ENCODE measurements around the gene KDM3A.

The KDM3A gene, protein sequence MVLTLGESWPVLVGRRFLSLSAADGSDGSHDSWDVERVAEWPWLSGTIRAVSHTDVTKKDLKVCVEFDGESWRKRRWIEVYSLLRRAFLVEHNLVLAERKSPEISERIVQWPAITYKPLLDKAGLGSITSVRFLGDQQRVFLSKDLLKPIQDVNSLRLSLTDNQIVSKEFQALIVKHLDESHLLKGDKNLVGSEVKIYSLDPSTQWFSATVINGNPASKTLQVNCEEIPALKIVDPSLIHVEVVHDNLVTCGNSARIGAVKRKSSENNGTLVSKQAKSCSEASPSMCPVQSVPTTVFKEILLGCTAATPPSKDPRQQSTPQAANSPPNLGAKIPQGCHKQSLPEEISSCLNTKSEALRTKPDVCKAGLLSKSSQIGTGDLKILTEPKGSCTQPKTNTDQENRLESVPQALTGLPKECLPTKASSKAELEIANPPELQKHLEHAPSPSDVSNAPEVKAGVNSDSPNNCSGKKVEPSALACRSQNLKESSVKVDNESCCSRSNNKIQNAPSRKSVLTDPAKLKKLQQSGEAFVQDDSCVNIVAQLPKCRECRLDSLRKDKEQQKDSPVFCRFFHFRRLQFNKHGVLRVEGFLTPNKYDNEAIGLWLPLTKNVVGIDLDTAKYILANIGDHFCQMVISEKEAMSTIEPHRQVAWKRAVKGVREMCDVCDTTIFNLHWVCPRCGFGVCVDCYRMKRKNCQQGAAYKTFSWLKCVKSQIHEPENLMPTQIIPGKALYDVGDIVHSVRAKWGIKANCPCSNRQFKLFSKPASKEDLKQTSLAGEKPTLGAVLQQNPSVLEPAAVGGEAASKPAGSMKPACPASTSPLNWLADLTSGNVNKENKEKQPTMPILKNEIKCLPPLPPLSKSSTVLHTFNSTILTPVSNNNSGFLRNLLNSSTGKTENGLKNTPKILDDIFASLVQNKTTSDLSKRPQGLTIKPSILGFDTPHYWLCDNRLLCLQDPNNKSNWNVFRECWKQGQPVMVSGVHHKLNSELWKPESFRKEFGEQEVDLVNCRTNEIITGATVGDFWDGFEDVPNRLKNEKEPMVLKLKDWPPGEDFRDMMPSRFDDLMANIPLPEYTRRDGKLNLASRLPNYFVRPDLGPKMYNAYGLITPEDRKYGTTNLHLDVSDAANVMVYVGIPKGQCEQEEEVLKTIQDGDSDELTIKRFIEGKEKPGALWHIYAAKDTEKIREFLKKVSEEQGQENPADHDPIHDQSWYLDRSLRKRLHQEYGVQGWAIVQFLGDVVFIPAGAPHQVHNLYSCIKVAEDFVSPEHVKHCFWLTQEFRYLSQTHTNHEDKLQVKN (N-terminal part only)

DNA sequence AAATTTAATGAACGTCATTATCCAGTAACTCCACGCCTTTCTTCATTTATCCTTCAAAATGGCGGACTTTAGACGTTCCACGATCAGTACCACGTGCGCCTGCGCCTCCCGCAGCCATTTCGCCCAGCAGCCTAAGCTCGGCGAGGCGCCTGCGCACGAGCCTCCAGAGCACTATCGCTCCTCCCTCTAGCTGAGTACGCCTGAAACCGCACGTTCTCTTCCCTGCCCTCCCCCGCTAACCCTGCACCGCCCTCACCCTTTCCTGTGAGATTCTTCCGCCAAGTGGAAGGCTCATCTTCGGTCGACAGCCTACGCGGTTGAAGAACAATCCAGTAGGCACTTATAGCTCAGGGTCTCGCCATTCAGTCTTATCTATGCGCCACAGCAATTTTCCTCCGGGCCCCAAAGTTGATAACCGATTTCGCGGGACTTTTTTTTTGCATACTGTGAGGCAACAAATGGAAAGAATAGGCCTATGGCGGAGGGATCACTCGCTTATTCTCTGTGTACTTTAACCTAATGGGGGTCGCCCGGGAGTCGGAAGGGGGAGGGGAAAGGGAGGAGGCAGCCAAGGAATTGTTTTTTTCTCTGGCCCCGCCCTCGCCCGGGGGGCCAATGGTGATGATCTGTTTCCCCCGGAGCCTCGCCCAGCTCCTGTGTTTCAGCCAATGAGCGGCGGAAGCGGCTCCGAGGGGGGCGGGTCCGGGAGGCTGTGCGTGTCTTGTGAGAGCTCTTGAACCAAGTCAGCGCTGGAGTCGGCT, at the start of gene KDM3A:
KDM3A (plus strand) TSS at position 741 of the 761 bp plus-strand sequence. CDS start 677 bp downstream, outside the sequence.
- FAIRE-seq (peak; percentile 96), DNase-seq (ENCODE audit: insufficient read length, low spot score) (peak; percentile 81)

DNA sequence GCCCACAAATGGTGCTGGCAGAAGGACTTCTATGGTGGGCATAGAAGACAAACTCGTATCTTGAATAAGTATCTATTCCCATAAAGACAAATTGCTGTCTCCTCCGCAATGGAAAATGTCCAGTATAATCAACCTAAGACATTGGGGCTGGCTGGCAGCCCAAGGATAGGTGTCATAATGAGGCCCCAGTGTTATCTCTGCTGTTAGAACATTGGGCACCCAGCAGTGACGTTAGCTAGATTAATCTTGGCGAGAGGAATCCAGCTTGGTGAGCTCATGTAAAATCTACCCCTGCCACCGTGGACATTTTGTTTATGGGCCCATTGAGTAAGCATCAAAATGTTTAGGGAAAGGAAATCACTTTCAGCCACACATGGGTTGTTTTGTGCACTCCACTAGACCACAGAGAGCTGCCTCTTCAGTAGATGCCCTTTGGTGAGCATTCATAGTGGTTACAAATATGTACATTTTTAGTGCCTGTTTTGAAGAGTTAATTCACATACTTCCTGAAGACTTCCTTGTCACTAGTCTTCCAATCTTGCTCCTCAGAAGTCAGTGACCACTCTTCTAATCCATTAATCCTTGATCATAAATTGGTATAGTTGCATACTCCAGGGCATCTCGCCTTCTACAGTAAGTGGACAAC, 48.2 kb upstream of the KDM3A start:
- FAIRE-seq: no peak

DNA sequence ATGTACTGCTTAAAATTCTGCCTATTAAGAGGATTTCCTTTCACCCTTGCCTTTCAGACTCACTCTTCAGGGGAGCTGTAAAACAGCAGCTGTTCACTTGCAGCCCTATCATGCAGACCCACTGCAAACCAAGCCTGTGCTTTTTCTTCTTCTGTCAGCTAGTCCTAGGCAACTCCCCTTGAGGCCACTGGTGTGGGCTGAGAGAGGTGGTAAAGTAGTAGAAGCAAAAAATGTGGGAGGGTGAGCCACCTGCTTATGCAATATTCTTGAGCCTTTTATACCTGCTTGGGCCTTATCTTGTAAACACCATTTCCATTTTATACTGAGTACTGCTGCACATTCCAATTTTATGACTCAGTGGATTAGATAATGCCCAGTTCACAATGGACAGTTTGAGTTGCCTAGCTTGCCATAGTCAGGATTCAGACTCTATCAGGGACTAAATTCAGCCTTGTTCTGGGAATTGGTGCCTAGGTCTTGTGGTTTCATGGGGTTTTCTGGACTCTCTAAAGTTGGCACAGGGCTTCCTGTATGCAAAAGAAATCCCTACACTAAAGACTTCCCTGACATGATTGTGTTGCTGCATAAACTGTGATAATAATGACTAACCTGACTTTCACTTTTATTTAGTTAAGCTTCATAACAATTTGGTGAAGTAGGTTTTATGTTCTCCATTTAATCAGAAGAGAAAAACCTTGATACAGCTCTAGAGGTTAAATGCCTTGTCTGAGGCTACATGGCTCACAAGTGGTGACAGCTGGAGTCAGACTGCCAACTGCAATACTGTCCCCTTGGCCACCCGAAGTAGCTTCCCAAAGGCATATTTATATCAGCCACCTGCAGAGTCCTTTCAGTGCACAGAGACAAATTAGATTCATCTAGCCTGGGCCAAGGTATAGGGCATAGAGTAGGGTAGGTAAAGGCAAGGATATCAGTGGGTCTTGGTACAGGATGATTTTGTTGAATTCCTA, 47.4 kb upstream of the KDM3A start:
- FAIRE-seq (peak; percentile 8), DNase-seq (ENCODE audit: insufficient read length, low spot score) (no peak)

More for the DNA sequence above, 48.2 kb upstream of the KDM3A start:
- DNase-seq (ENCODE audit: insufficient read length, low spot score): no peak

DNA sequence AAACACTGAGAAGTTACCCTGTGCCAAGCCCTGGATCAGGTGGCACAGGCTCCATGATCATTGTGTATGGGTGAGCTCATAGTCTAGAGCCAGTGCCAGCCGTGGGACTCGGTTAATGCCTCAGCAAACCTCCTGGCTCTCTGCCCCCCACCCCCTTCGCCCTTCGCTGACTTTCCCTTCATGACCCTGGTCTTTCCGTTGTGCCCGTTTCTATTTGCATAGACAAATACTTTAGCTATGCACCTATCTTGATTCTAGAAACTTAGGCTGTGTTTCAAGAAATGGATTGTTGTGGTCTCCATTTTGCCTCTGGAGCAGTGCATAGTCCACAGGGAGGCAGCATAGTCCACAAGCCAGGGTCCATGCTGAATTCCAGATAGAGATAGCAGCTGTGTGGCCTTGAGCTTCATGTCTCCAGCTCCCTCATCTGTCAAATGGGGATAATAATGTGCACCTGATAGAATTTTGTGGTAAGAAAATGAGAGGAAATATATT, 44.8 kb upstream of the KDM3A start:
- FAIRE-seq: no peak
- DNase-seq (ENCODE audit: insufficient read length, low spot score): no peak

DNA sequence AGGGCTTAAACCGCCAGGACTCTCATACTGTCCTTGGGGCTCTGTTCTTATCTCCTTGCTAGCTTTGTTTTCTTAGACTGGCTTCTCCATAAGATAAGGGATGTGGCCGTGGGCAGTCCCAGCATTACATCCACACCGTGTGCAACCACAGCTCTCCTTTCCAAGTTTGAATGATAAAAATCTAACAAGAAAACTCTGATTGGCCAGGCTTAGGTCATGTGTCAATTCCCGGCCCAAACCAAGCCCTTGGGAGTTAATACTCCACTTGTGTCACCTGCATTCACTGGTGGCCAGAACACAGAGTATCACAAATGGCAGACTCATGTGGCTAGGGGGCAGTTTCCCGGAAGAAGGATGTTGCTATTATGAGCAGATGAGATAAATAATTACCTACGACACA, 43.2 kb upstream of the KDM3A start:
- DNase-seq (ENCODE audit: insufficient read length, low spot score): no peak
- FAIRE-seq: no peak

DNA sequence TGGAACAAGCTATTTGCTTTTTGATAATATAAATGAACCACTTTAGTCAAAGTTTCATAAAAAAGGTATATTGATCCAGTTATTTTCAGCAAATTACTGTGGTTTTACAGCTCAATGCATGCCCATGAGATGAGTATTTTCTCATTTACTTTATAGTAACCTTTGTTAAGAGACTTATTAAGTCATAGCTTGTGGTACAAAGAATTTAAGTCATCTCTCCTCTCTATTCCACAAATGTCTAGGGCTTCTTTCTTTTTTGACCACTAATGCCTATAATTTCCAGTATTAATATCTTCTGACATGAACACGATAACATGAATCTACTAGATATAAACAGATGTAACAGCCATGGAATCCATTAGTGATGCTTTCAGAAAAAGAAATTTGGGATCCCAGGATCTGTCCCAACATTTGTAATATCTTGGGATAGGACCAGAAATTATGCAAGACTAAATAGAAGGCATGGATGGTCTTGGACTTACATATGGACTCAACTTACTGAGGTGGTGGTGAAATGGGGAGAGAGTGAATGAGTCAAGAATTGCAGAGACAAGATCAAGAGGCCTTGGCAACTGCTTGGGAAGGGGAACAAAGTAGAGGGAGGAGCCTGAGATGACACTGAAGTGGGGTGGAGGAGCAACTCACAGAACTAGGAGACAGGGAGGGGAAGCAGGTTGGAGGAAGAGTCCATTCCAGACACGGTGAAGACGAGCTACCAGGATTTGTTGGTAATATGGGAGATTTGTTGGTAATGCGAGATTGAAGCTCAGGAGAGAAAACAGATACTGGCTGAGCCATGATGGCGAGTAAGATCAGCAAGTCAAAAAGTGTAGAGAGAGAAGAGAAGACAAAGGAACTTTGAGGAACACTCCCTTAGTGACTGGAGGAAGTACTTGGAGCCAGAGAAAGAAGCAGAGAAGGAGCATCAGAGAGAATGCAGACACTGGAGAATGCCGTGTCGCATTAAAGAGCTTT, 42.4 kb upstream of the KDM3A start:
- DNase-seq (ENCODE audit: insufficient read length, low spot score): no peak
- no peak for FAIRE-seq

DNA sequence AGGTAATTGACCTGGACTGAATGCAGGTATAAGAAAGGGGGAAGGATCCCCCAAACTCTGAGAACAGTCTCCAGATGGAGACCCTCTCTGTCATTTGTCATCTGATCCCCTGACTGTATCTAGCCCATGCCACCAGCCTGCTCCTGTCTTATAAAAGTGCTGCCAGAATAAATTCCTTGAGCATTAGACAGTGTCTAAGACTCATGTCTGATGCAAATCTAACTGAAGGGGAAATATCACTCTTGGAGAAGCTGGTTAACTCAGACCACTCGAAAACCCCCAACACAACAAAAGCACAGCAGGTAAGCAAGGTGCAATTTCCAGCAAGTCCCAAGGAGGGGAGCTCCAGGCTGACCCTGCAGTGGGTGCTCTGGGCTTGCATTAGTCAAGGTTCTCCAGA, 40.9 kb upstream of the KDM3A start:
- no peak for DNase-seq (ENCODE audit: insufficient read length, low spot score)
- FAIRE-seq: no peak

DNA sequence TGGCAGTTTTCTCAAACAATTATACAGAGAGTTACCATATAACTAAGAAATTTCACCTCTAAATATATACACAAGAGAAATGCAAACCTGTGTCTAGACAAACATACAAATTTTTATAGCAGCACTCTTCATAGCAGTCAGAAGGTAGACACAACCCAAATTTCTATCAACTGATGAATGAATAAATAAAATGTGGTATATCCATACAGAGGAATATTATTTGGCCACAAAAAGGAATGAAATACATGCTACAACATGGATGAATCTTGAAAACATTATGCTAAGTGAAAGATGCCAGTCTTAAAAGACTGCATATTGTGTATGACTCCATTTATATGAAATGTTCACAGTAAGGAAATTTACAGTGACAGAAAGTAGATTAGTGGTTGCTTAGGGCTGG, 30.6 kb upstream of the KDM3A start:
- no peak for FAIRE-seq
- no peak for DNase-seq (ENCODE audit: insufficient read length, low spot score)

DNA sequence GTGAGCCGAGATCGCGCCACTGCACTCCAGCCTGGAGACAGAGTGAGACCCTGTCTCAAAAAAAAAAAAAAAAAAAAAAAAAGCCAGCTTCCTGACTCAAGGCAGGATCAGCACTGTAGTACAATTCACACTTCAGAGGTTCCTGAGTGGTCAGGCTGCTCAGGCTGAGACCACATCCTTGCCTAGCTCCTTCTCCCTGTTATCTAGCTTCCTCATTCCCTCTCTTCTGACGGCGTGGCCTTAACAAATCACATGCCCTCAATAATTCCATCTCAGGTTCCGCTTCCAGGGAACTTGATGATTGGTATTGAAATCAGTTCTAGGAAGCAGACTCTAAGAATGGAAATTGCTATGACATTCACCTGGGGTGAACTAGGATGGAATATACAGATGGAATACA, 29.8 kb upstream of the KDM3A start:
- DNase-seq (ENCODE audit: insufficient read length, low spot score) (no peak), FAIRE-seq (no peak)

DNA sequence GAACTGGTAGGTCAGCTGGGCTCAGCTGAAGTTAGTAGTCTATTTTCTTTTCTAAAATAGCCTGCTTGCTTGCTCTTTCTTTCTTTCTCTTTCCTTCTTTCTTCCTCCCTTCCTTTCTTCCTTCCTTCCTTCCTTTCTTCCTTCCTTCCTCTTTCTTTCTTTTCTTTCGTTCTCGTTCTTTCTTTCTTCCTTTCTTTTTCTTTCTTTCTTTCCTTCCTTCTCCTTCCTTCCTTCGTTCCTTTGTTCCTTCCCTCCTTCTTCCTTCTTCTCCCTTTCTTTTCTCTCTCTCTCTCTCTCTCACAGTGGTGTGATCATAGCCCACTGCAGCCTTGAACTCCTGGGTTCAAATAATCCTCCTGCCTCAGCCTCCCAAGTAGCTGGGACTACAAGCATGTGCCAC, 29.2 kb upstream of the KDM3A start:
- DNase-seq (ENCODE audit: insufficient read length, low spot score) (no peak), FAIRE-seq (no peak)

DNA sequence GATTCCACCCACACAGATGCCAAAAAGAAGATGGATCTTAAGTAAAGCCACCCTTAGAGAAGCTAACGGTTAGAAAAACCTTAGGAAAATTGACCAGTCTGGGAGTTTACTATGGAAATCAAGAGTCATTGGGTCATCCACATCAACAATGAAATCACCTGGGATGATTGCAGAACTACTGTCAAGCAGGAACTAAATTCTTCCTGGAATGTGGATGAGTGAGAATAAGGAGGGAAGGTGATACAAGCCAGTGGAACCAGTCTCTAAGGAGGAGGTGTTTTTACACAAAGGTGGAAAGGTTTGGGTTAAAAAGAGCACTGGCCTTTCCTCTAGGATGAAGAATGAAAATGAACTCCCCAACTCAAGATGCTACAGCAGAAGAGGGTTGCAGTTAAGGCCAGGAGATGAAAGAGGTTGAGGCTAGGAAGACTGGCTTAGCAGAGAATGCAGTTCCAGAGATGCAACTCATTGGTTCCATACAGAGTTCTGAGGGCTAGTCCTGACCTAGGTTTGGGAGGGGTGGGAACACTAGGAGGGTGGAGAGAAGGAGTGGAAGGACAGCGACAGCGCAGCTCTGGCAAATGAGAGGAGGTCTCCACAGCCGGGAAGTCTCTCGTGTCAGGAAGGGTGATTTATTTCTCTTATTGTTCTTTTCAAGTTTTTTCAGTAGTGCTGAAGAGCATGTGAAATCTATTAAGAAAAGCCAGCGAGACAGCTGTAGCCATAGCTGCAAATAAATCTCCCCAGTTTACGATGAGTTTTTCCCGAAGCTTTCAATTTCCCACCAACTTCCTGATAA, 27.7 kb upstream of the KDM3A start:
- DNase-seq (ENCODE audit: insufficient read length, low spot score): no peak
- peak; percentile 47 for FAIRE-seq

DNA sequence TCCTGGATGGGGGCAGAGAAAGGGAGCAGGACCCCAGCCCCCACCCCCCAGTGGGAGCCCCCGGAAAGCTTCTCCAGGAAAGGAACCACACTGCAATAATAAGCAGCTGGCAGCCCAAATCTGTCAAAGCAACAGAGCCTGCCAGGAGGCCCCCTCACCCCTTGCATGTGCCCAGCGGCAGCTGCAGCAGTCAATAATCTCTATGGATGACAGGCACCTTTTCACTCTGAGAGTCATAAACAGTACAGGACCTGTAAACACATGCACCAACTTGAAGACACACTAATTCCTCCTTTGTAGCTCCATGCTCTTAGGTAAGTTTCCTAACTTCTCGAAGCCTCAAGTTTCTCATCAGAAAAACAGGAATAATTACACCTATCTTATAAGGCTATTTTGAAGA, 26.2 kb upstream of the KDM3A start:
- FAIRE-seq (no peak), DNase-seq (ENCODE audit: insufficient read length, low spot score) (no peak)

DNA sequence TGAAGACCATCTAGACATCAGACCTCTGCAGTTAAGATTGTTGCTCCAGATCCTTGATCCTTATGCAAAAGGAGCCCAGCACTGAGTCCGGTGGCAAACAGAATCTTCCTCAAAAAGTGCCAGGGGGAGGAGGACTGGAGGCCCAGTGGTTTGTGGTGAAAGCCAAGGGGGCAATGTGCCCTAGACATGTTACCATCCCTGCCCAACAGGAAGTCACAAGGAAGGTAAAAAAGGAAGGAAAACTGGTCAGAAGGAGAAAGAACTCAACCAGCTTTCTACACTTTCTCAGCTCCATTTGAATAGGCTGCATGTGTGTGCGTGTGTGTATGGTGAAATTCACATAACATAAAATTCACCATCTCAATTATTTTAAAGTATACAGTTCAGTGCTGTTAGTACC, 25.0 kb upstream of the KDM3A start:
- no peak for FAIRE-seq
- no peak for DNase-seq (ENCODE audit: insufficient read length, low spot score)

DNA sequence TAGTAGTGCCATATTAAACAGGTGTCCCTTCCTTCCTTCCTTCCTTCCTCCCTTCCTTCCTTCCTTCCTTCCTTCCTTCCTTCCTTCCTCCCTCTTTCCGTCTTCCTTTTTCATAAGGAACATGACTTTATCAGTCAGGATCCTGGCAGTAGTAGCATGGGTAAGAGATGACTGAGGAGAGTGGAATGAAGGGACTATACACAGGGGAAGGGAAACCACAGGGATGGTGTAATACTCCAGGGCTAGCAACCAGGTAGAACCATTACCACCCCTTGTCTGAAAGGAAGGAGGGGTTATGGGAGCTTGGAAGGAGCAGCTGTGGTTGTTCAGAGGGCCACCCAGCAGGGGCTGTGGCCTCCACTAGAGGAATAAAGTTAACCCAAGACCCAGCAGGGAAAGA, 23.2 kb upstream of the KDM3A start:
- no peak for FAIRE-seq
- no peak for DNase-seq (ENCODE audit: insufficient read length, low spot score)

DNA sequence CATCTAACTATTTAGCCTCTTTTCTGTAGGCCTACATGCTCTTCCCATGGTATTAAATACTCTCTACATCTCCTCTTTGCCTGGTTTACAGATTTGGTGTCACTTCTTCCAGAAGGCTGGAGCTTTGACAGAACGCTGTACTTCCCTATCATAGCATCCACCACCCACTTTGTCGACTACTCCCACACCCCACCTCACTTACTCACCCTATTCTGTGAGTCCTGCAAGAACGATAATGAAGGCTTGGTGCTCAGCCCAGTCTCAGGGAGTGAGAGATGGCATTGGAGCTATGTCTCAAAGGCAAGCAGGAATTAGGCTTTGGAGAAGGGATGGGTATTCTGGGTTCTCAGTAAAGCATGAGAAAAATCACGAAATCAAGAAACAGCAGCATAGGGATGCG, 20.3 kb upstream of the KDM3A start:
- DNase-seq (ENCODE audit: insufficient read length, low spot score) (no peak), FAIRE-seq (no peak)

DNA sequence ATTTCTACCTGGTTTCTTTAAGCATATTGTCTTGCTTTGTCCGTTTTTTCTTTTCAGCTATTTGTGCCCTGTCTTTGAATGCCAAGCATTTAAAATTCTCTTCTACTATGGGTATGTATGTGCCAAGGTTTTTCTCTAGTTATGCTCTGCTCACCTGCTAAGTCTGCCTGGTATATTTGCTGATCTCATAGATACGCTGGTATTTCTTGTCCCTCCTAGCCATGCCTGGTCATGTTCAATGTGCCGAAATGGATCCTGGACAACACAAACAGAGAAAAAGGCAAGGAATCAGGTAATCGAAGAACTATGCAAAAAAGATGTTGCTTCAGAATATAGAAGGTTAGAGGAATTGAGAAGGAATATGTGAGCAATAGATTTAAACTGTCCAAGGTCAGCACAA, 14.9 kb upstream of the KDM3A start:
- FAIRE-seq: no peak

More for the DNA sequence above, 14.9 kb upstream of the KDM3A start:
- no peak for DNase-seq (ENCODE audit: insufficient read length, low spot score)

Measured in GM19239 (cell line).